K562 (cell line): ENCODE data around the gene GPER1. TPM values are rescaled to one million over a fixed set of nuclear protein-coding genes. Genes with fewer than 3 reads are reported as not detected.

ENCODE experiments used
- ATAC-seq: fragments of 200-7000 bp; cut with Tn5 transposase; 3 replicates; pipeline ENCODE4 v1.9.1; 2020; ENCODE audit warnings: moderate library complexity
- BruUV-seq: library from RNA; stranded (reverse); fragments of 400-500 nt; replicated peaks from 2 replicates; lab custom pipeline; 2021; lab: Mats Ljungman, UMichigan
- CTCF ChIA-PET: fragments of 300-600 bp; formaldehyde crosslinking; extraction: SDS; loops from one replicate; lab custom pipeline; 2021; ENCODE audit warnings: low intra/inter-chr PET ratio; lab: Yijun Ruan, JAX
- POLR2A ChIA-PET: fragments of 300-600, 350-650 bp; sonication (Branson Sonifier 250); formaldehyde crosslinking; extraction: SDS; loops from one replicate; lab custom pipeline; 2021; ENCODE audit warnings: antibody characterized with exemption, inconsistent platforms; lab: Yijun Ruan, JAX
- DNase-seq, 4 experiments: peaks; one replicate each; pipeline versions ENCODE4 v3.0.0 to v3.0.0-alpha.2; 2011 to 2018; ENCODE audit warnings: low spot score in 3 of 4, mixed read lengths in 3 of 4; ENCODE audit errors: extremely low read depth in 1 of 4
- FAIRE-seq: peaks from 2 replicates; lab custom pipeline; 2011; peaks lifted over from hg19 to GRCh38; lab: Jason Lieb, UNC
- H2AFZ ChIP-seq: 2 replicates; pipeline ENCODE4 v1.6.0; 2011; ENCODE audit warnings: low read depth, low read length, control low read depth, inconsistent platforms
- H3K27ac ChIP-seq: fragments of 200-600 bp; 3 replicates; pipeline ENCODE4 v1.8.0; 2011; ENCODE audit warnings: low read depth, mild to moderate bottlenecking, control low read depth, inconsistent platforms, low read length, moderate library complexity, mixed read lengths; ENCODE audit errors: extremely low read depth
- H3K27me3 ChIP-seq, 2 experiments: fragments of 300-600 bp in 1 of 2; 2 replicates in 1 of 2; 3 replicates in 1 of 2; pipeline versions ENCODE4 v1.6.0 to v1.8.0; 2011; ENCODE audit warnings: inconsistent platforms in 2 of 2, low read length in 2 of 2, mild to moderate bottlenecking in 1 of 2, mixed read lengths in 1 of 2, moderate library complexity in 1 of 2; ENCODE audit not compliant: control insufficient read depth in 2 of 2, insufficient read depth in 2 of 2
- H3K36me3 ChIP-seq: fragments of 300-600 bp; 3 replicates; pipeline ENCODE4 v1.8.0; 2011; ENCODE audit warnings: mild to moderate bottlenecking, low read length, inconsistent platforms; ENCODE audit not compliant: control insufficient read depth, insufficient read depth
- H3K4me1 ChIP-seq, 2 experiments: fragments of 200-600 bp in 1 of 2; replicated peaks in 1 of 2; 2 replicates in 1 of 2; 3 replicates in 1 of 2; pipeline versions ENCODE4 v1.5.1 to v1.8.0; 2011; ENCODE audit warnings: inconsistent platforms in 2 of 2, low read length in 2 of 2, mild to moderate bottlenecking in 1 of 2, mixed read lengths in 1 of 2, moderate library complexity in 1 of 2; ENCODE audit not compliant: control insufficient read depth in 2 of 2, insufficient read depth in 2 of 2
- H3K4me2 ChIP-seq: 2 replicates; pipeline ENCODE4 v1.6.1; 2011; ENCODE audit warnings: low read length, control low read depth, inconsistent platforms, mixed read lengths; ENCODE audit not compliant: insufficient read depth
- H3K4me3 ChIP-seq: fragments of 200-600 bp; sonication (generic), shearing (Covaris generic); 2 replicates; pipeline ENCODE4 v1.5.1; 2016; ENCODE audit warnings: control low read depth, inconsistent platforms
- H3K79me2 ChIP-seq: fragments of 200-600 bp; 3 replicates; pipeline ENCODE4 v1.8.0; 2011; ENCODE audit warnings: low read length, inconsistent platforms; ENCODE audit not compliant: control insufficient read depth, insufficient read depth
- H3K9ac ChIP-seq, 2 experiments: 2 replicates each; pipeline versions ENCODE4 v1.6.0 to v1.6.1; 2011; ENCODE audit warnings: low read depth in 2 of 2, low read length in 2 of 2, control low read depth in 1 of 2, inconsistent platforms in 1 of 2, mild to moderate bottlenecking in 1 of 2, mixed read lengths in 1 of 2; ENCODE audit not compliant: insufficient read depth in 1 of 2
- H3K9me1 ChIP-seq: one replicate; pipeline ENCODE4 v1.6.0; 2011; ENCODE audit warnings: inconsistent platforms, mild to moderate bottlenecking, low read length, moderate library complexity; ENCODE audit not compliant: control insufficient read depth, insufficient read depth
- H3K9me3 ChIP-seq: replicated peaks from 2 replicates; pipeline ENCODE4 v1.5.1; 2011; ENCODE audit warnings: low read depth, low read length, inconsistent platforms; ENCODE audit not compliant: control insufficient read depth, insufficient read depth
- H4K20me1 ChIP-seq: replicated peaks from 2 replicates; pipeline ENCODE4 v1.6.1; 2011; ENCODE audit warnings: low read length, inconsistent platforms, mixed read lengths; ENCODE audit not compliant: control insufficient read depth, insufficient read depth
- CBX1 ChIP-seq: sonication (generic); IDR thresholded peaks from 2 replicates; pipeline ENCODE4 v1.6.1; 2016; ENCODE audit warnings: antibody characterized with exemption, low read depth, mild to moderate bottlenecking
- MECOM ChIP-seq: fragments of 250-450 bp; sonication (Bioruptor Pico); IDR thresholded peaks from 2 replicates; pipeline ENCODE4 v1.8.0; 2022; ENCODE audit warnings: inconsistent platforms
- RBFOX2 ChIP-seq: fragments of 200-400 bp; formaldehyde crosslinking; IDR thresholded peaks from 2 replicates; pipeline ENCODE4 v1.6.1; 2017; ENCODE audit warnings: low read depth, mild to moderate bottlenecking, low read length, moderate library complexity
- TRIM24 ChIP-seq, 2 experiments: fragments of 450-650 bp; IDR thresholded peaks; 2 replicates each; pipeline ENCODE4 v1.6.1; 2016
- ZC3H4 ChIP-seq: sonication (generic); formaldehyde crosslinking; IDR thresholded peaks from 2 replicates; pipeline ENCODE4 v1.9.0; 2021; ENCODE audit warnings: missing genetic modification reagents, borderline replicate concordance
- ZNF644 ChIP-seq: fragments of 200-800 bp; sonication (Bioruptor generic); IDR thresholded peaks from 2 replicates; pipeline ENCODE4 v1.6.1; 2016; ENCODE audit warnings: low read depth, missing genetic modification characterization, missing compliant biosample characterization
- WGBS: fragments of 100-300 bp; shearing (Covaris generic); methylation state at CpG from one replicate; pipeline ENCODE4 v1.1.6; 2016; ENCODE audit warnings: low coverage, mixed read lengths; ENCODE audit not compliant: insufficient coverage; ENCODE audit errors: missing lambda C conversion rate; 5-methylcytosine and 5-hydroxymethylcytosine counted together
- in situ Hi-C: fragments of 300-500 bp; cut with MboI; formaldehyde crosslinking; loops from 4 replicates; pipeline ENCODE4 v1.15.0; 2018; ENCODE audit warnings: inconsistent platforms, mixed read lengths
- intact Hi-C: fragments of 100-400 bp; cut with micrococcal nuclease; formaldehyde crosslinking; loops from 2 replicates; pipeline ENCODE4 v1.14.2; 2022
- polyA plus RNA-seq, 8 experiments: library from polyadenylated mRNA; depleted of rRNA in 4 of 8; stranded (reverse) in 5 of 8; unstranded in 3 of 8; fragments of >200 nt; fragmentation: Nextera tagmentation in 2 of 8; fragmentation: Illumina TruSeq in 1 of 8; extraction: Ambion mirVana in 2 of 8; extraction: Trizol in 1 of 8; gene quantifications; 2 replicates each; pipeline versions ENCODE4 v1.2.1 to v1.2.3, GENCODE V29; 2011 to 2014; ENCODE audit warnings: inconsistent platforms in 1 of 8, missing spikeins in 1 of 8
- total RNA-seq, 7 experiments: library from RNA; depleted of rRNA in 6 of 7; stranded (reverse); fragments of >200 nt in 6 of 7; fragmentation: Illumina TruSeq in 2 of 7; extraction: Trizol in 2 of 7; gene quantifications; 2 replicates each; pipeline versions ENCODE4 v1.2.1 to v1.2.3, GENCODE V29; 2011 to 2021; ENCODE audit warnings: low replicate concordance in 1 of 7

GPER1 gene
- total and polyA plus RNA-seq, 9 of the 15 experiments (the other 6 are each of a cell fraction or from before 2014, with no cell fraction given), result 0.04 to 0.09 (median 0.08) TPM; not detected in 6

DNA sequence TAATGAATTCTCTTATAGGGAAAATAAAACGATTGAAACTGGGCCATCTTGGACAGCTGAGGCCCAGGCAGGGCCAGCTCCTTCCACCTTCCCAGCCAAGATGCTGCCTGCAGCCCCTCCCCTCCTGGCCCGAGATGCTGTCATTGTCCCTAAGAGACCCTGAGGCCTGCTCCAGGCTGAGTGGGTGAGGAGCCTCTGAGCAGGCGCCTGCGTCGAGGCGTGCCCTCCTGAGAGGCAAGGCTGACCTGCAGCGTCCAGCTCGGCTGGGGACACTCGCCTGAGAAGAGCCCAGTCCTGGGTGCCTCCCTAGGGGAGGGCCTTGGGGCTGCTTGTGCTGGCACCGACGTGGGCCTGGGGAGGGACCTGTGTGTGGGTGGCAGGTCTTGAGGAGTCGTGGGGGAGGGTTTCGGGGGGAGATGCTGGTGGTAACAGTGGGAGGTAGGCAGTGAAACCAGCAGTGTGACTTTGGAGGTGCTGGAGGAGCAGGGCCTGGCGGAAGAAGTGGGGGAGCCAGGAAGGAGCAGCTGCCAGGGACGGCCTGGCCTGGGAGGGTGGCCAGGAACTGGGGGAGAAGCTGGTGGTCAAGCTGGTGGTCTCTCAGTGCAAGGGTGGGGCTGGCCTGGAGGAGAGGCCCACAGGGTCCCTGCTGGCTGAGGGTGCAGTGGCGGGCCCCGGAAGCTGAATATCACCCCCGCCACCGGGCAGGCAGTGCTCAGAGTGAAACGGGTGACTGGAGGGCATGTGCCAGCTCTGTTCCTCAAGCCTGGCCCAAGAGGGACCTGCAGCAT lies 35.7 kb upstream of the GPER1 start:
- DNase-seq, result no peak
- no peak overlapping the region for H3K27ac ChIP-seq
- no peaks in the 10 kb centered on the region for H3K36me3 ChIP-seq
- H3K4me2 ChIP-seq, result no peak overlapping the region
- intact Hi-C loops (no loop called here), in situ Hi-C loops (no loop called here)
- H3K27me3 ChIP-seq, result no peaks in the 10 kb centered on the region
- peaks cover 10% of the 10 kb centered on the region; the same call in 1 of the 3 replicates for H3K79me2 ChIP-seq
- H3K9me3 ChIP-seq, result no peaks in the 10 kb centered on the region
- no peaks in the 10 kb centered on the region for H3K9me1 ChIP-seq
- TF ChIP-seq CBX1 (no peak), ZC3H4 (CRISPR knock-in tag) (no peak), ZNF644 (tag) (no peak), MECOM (CRISPR knock-in tag) (no peak), TRIM24 (IDR thresholded peaks at IDR 0.05) (no peak), RBFOX2 (no peak)
- H3K9ac ChIP-seq, result peak overlapping the region in 1 of 2 experiments; percentile 14; a peak in 1 of 4 replicates
- ATAC-seq, result no peak
- peaks cover 21 to 74% of the 10 kb centered on the region in 2 experiments for H3K4me1 ChIP-seq
- no peak for FAIRE-seq
- no TSS peak for BruUV-seq
- 79% methylated on average over 17 of the region's 20 CpGs for WGBS
- ChIA-PET POLR2A (interaction anchor here (0.6 kb wide), 2 partner anchors 13 to 365 kb away, joined by 3 to 5 read pairs; no protein-coding TSS in a partner anchor), CTCF (no interaction called here)
- H2AFZ ChIP-seq, result no peak overlapping the region
- H3K4me3 ChIP-seq, result no peak overlapping the region
- H4K20me1 ChIP-seq, result no peaks in the 10 kb centered on the region; the same call in 1 of the 2 replicates
